Measurements from ENCODE around the gene SRPK1. TPM values are rescaled to one million over a fixed set of nuclear protein-coding genes. Genes with fewer than 3 reads are reported as not detected.

SRPK1 gene
- total RNA-seq, 2 donors from 2014 or later = 86.2 to 98.5 TPM

- no peak for TF ChIP-seq CTCF (conservative IDR thresholded peaks at IDR 0.05)
- 88 to 96% methylated on average over 2 of the region's 2 CpGs for WGBS, 2 experiments (ENCODE audit: insufficient coverage in 1 of 2, insufficient read length in 1 of 2)
- no peak overlapping the region for H3K27ac ChIP-seq (ENCODE audit: low read depth, low read length)
- no peaks in the 10 kb centered on the region for H3K27me3 ChIP-seq (ENCODE audit: control insufficient read depth, insufficient read depth, low read length, poor library complexity, severe bottlenecking)
- H3K4me3 Mint-ChIP-seq = no peak overlapping the region
- peaks cover 92% of the 10 kb centered on the region for H3K36me3 ChIP-seq (ENCODE audit: control insufficient read depth, insufficient read depth, low read length)
- no peak overlapping the region for H3K27ac Mint-ChIP-seq
- H3K9me3 ChIP-seq (ENCODE audit: control insufficient read depth, low read length) = peaks cover 15% of the 10 kb centered on the region
- no peaks in the 10 kb centered on the region for H3K27me3 Mint-ChIP-seq (ENCODE audit: insufficient read depth)
- no peak for DNase-seq
- H3K4me1 ChIP-seq (ENCODE audit: control insufficient read depth, insufficient read depth, low read length) = no peaks in the 10 kb centered on the region
- peaks cover 4% of the 10 kb centered on the region for H3K4me1 Mint-ChIP-seq
- H3K36me3 Mint-ChIP-seq (ENCODE audit: low read depth) = peaks cover 87% of the 10 kb centered on the region
- no peak overlapping the region for H3K4me3 ChIP-seq (ENCODE audit: low read length)
- no peak overlapping the region for H3K9ac ChIP-seq (ENCODE audit: extremely low read depth, low read length, poor library complexity, severe bottlenecking)
- H3K9me3 Mint-ChIP-seq = peaks cover 9% of the 10 kb centered on the region
Observed at GRCh38 chr6:35850208-35850607, 70.7 kb downstream of the SRPK1 start.

GRCh38 chr6:35844290-35844689 lies 76.6 kb downstream of the SRPK1 start:
- H3K36me3 ChIP-seq (ENCODE audit: control insufficient read depth, insufficient read depth, low read length) = peaks cover 83% of the 10 kb centered on the region
- Mint-ChIP-seq H3K4me1 (no peaks in the 10 kb centered on the region), H3K27ac (no peak overlapping the region), H3K9me3 (peaks cover 9% of the 10 kb centered on the region), H3K27me3 (ENCODE audit: insufficient read depth) (no peaks in the 10 kb centered on the region), H3K4me3 (no peak overlapping the region), H3K36me3 (ENCODE audit: low read depth) (peaks cover 83% of the 10 kb centered on the region)
- peaks cover 19% of the 10 kb centered on the region for H3K9me3 ChIP-seq (ENCODE audit: control insufficient read depth, low read length)
- H3K4me1 ChIP-seq (ENCODE audit: control insufficient read depth, insufficient read depth, low read length) = no peaks in the 10 kb centered on the region
- no peak overlapping the region for H3K27ac ChIP-seq (ENCODE audit: low read depth, low read length)
- DNase-seq = no peak
- 97 to 100% methylated on average over 3 of the region's 3 CpGs for WGBS, 2 experiments (ENCODE audit: insufficient coverage in 1 of 2, insufficient read length in 1 of 2)
- H3K27me3 ChIP-seq (ENCODE audit: control insufficient read depth, insufficient read depth, low read length, poor library complexity, severe bottlenecking) = no peaks in the 10 kb centered on the region
- no peak overlapping the region for H3K4me3 ChIP-seq (ENCODE audit: low read length)
- no peak overlapping the region for H3K9ac ChIP-seq (ENCODE audit: extremely low read depth, low read length, poor library complexity, severe bottlenecking)
- no peak for TF ChIP-seq CTCF (conservative IDR thresholded peaks at IDR 0.05)

GRCh38 chr6:35842381-35842780 lies 78.5 kb downstream of the SRPK1 start:
- H3K36me3 Mint-ChIP-seq (ENCODE audit: low read depth) = peaks cover 79% of the 10 kb centered on the region
- no peak overlapping the region for H3K4me3 Mint-ChIP-seq
- no peak for TF ChIP-seq CTCF (conservative IDR thresholded peaks at IDR 0.05)
- no peaks in the 10 kb centered on the region for H3K9me3 Mint-ChIP-seq
- Histone ChIP-seq H3K36me3 (ENCODE audit: control insufficient read depth, insufficient read depth, low read length) (peaks cover 84% of the 10 kb centered on the region), H3K27me3 (ENCODE audit: control insufficient read depth, insufficient read depth, low read length, poor library complexity, severe bottlenecking) (no peaks in the 10 kb centered on the region), H3K4me1 (ENCODE audit: control insufficient read depth, insufficient read depth, low read length) (no peaks in the 10 kb centered on the region), H3K27ac (ENCODE audit: low read depth, low read length) (no peak overlapping the region), H3K9me3 (ENCODE audit: control insufficient read depth, low read length) (peaks cover 8% of the 10 kb centered on the region), H3K9ac (ENCODE audit: extremely low read depth, low read length, poor library complexity, severe bottlenecking) (no peak overlapping the region), H3K4me3 (ENCODE audit: low read length) (no peak overlapping the region)
- H3K27ac Mint-ChIP-seq = no peak overlapping the region
- no peaks in the 10 kb centered on the region for H3K27me3 Mint-ChIP-seq (ENCODE audit: insufficient read depth)
- WGBS, 2 experiments (ENCODE audit: insufficient coverage in 1 of 2, insufficient read length in 1 of 2) = 97% methylated on average over 3 of the region's 3 CpGs; no CpG with 5 or more reads in 1 of the 2 experiments
- no peak for DNase-seq
- peaks cover 3% of the 10 kb centered on the region for H3K4me1 Mint-ChIP-seq
